HK-2 (cell line): ENCODE data around the gene TNPO1.
A peak's percentile ranks its signal among the peaks of the same experiment; 100 is the strongest.
"Not testable (repeated sequence)": the region's sequence is repeated elsewhere in the genome, so short reads cannot be mapped to it uniquely, and the experiment has no call there.

Experiments used
- DNase-seq: peaks from one replicate; pipeline ENCODE4 v3.0.0-alpha.2; 2018; ENCODE audit not compliant: unreplicated experiment

TNPO1 gene

GRCh38 chr5:72816284-72817075 is at the start of gene TNPO1:
Gene TNPO1, plus strand, starts transcription at chr5:72816661. Its CDS starts 77 bp downstream, at chr5:72816738.
- DNase-seq, result peak; percentile 88

GRCh38 chr5:72767289-72768010 is 49.0 kb upstream of the TNPO1 start:
- no peak for DNase-seq

GRCh38 chr5:72770266-72770665 is 46.2 kb upstream of the TNPO1 start:
- no peak for DNase-seq

- no peak for DNase-seq
Measured at GRCh38 chr5:72776684-72777083, 39.8 kb upstream of the TNPO1 start.

- DNase-seq, result no peak
Measured at GRCh38 chr5:72779520-72779919, 36.9 kb upstream of the TNPO1 start.

GRCh38 chr5:72783354-72783753 is 33.1 kb upstream of the TNPO1 start:
- no peak for DNase-seq

- no peak for DNase-seq
Measured at GRCh38 chr5:72784129-72784528, 32.3 kb upstream of the TNPO1 start.

- DNase-seq, result no peak
Measured at GRCh38 chr5:72785801-72786200, 30.7 kb upstream of the TNPO1 start.

GRCh38 chr5:72786676-72787075 is 29.8 kb upstream of the TNPO1 start:
- no peak for DNase-seq

- no peak for DNase-seq
Measured at GRCh38 chr5:72788866-72789505, 27.5 kb upstream of the TNPO1 start.

GRCh38 chr5:72790186-72790585 is 26.3 kb upstream of the TNPO1 start:
- DNase-seq, result no peak

GRCh38 chr5:72792662-72793061 is 23.8 kb upstream of the TNPO1 start:
- not testable (repeated sequence) for DNase-seq

- DNase-seq, result no peak
Measured at GRCh38 chr5:72796001-72796400, 20.5 kb upstream of the TNPO1 start.

GRCh38 chr5:72799721-72800120 is 16.7 kb upstream of the TNPO1 start:
- no peak for DNase-seq

GRCh38 chr5:72808637-72809036 is 7.8 kb upstream of the TNPO1 start:
- DNase-seq, result not testable (repeated sequence)

- DNase-seq, result no peak
Measured at GRCh38 chr5:72811849-72812248, 4.6 kb upstream of the TNPO1 start.

- DNase-seq, result no peak
Measured at GRCh38 chr5:72812488-72812887, 4.0 kb upstream of the TNPO1 start.

- no peak for DNase-seq
Measured at GRCh38 chr5:72814104-72814503, 2.4 kb upstream of the TNPO1 start.

- DNase-seq, result no peak
Measured at GRCh38 chr5:72814864-72815263, 1.6 kb upstream of the TNPO1 start.

- no peak for DNase-seq
Measured at GRCh38 chr5:72815580-72816283, 729 bp upstream of the TNPO1 start.

- DNase-seq, result peak; percentile 49
Measured at GRCh38 chr5:72817076-72817481, 618 bp downstream of the TNPO1 start.

- DNase-seq, result no peak
Measured at GRCh38 chr5:72817671-72818266, 1.3 kb downstream of the TNPO1 start.
